Fibroblast of pulmonary artery (primary cell): ENCODE results near the gene CYFIP1.
A peak's percentile ranks its signal among the peaks of the same experiment; 100 is the strongest.

Source experiments
- DNase-seq: peaks from one replicate; pipeline ENCODE4 v3.0.0-alpha.2; 2010; ENCODE audit warnings: low read depth
- H3K4me3 ChIP-seq: replicated peaks from 2 replicates; pipeline ENCODE4 v1.5.1; 2011; ENCODE audit warnings: low read depth, mild to moderate bottlenecking, control low read depth, low read length, moderate library complexity
- CTCF ChIP-seq: IDR thresholded peaks from 2 replicates; pipeline ENCODE4 v1.5.1; 2011; ENCODE audit warnings: mild to moderate bottlenecking, control low read depth, low read length, inconsistent platforms; ENCODE audit errors: missing control alignments

Gene CYFIP1

GRCh38 chr15:22919171-22919570 lies 61.0 kb downstream of the CYFIP1 start:
- DNase-seq = no peak
- TF ChIP-seq CTCF = no peak
- H3K4me3 ChIP-seq = no peak overlapping the region

GRCh38 chr15:22918596-22919140 lies 61.5 kb downstream of the CYFIP1 start:
- TF ChIP-seq CTCF = no peak
- H3K4me3 ChIP-seq = no peak overlapping the region
- DNase-seq = no peak

- peak; percentile 14 for DNase-seq
These were observed 62.1 kb downstream of the CYFIP1 start for GRCh38 chr15:22918056-22918455.

GRCh38 chr15:22917556-22917955 lies 62.6 kb downstream of the CYFIP1 start:
- H3K4me3 ChIP-seq = no peak overlapping the region
- TF ChIP-seq CTCF = no peak
- no peak for DNase-seq

More at GRCh38 chr15:22918056-22918455, 62.1 kb downstream of the CYFIP1 start:
- H3K4me3 ChIP-seq = no peak overlapping the region
- TF ChIP-seq CTCF = no peak

- H3K4me3 ChIP-seq = no peak overlapping the region
- no peak for TF ChIP-seq CTCF
- DNase-seq = no peak
These were observed 63.4 kb downstream of the CYFIP1 start for GRCh38 chr15:22916606-22917350.

- no peak for DNase-seq
- no peak overlapping the region for H3K4me3 ChIP-seq
- no peak for TF ChIP-seq CTCF
These were observed 64.2 kb downstream of the CYFIP1 start for GRCh38 chr15:22915866-22916515.
